Stimulated activated CD8-positive, alpha-beta memory T cell treated with anti-CD3 and anti-CD28 coated beads, Interleukin-15, amount 100 ng/mL, for 1 hour (primary cell): ENCODE measurements around the gene PRKACA.

ENCODE experiments used
- DNase-seq: peaks from one replicate; pipeline ENCODE4 v3.0.0-alpha.2; 2020; ENCODE audit warnings: low read depth

The PRKACA gene

GRCh38 chr19:14091813-14092462 is 25.6 kb downstream of the PRKACA start:
- no peak for DNase-seq

- no peak for DNase-seq
Observed at GRCh38 chr19:14091081-14091812, 26.3 kb downstream of the PRKACA start.

GRCh38 chr19:14090509-14091080 is 27.0 kb downstream of the PRKACA start, which contains the start of gene SAMD1:
TSS of gene SAMD1 (minus strand) at chr19:14090751.
- DNase-seq = peak; percentile 72

GRCh38 chr19:14089662-14090508 is 27.7 kb downstream of the PRKACA start:
- no peak for DNase-seq

- DNase-seq = no peak
Observed at GRCh38 chr19:14089412-14089661, 28.2 kb downstream of the PRKACA start.

- DNase-seq = no peak
Observed at GRCh38 chr19:14088634-14089411, 28.7 kb downstream of the PRKACA start.

- DNase-seq = no peak
Observed at GRCh38 chr19:14086098-14086497, 31.5 kb downstream of the PRKACA start.

GRCh38 chr19:14085309-14085995 is 32.1 kb downstream of the PRKACA start, which contains the start of gene C19orf67:
TSS of gene C19orf67 (minus strand) at chr19:14085783. CDS start at chr19:14085627, 156 bp downstream.
- DNase-seq = no peak

- no peak for DNase-seq
Observed at GRCh38 chr19:14082675-14082960, 34.9 kb downstream of the PRKACA start.

- no peak for DNase-seq
Observed at GRCh38 chr19:14081797-14082674, 35.5 kb downstream of the PRKACA start.

- peak; percentile 99 for DNase-seq
Observed at GRCh38 chr19:14080887-14081796, 36.4 kb downstream of the PRKACA start.

GRCh38 chr19:14078411-14078810 is 39.2 kb downstream of the PRKACA start:
- DNase-seq = no peak

- no peak for DNase-seq
Observed at GRCh38 chr19:14073925-14074838, 43.4 kb downstream of the PRKACA start.

- peak; percentile 45 for DNase-seq
Observed at GRCh38 chr19:14073261-14073924, 44.2 kb downstream of the PRKACA start.

- DNase-seq = no peak
Observed at GRCh38 chr19:14072535-14073260, 44.9 kb downstream of the PRKACA start, which contains the start of gene MISP3. TSS of gene MISP3 (plus strand) at chr19:14072786. CDS start at chr19:14073310, 524 bp downstream.

- DNase-seq = no peak
Observed at GRCh38 chr19:14070268-14071050, 47.1 kb downstream of the PRKACA start.
